Aorta (tissue), 5 donors: ENCODE results near the gene PLXNA4. TPM values are rescaled to one million over a fixed set of nuclear protein-coding genes. Genes with fewer than 3 reads are reported as not detected.

Source experiments
- ATAC-seq: fragments of 200-7000 bp; cut with Tn5 transposase; one replicate; pipeline ENCODE4 v1.9.1; 2022; ENCODE audit warnings: moderate library complexity; ENCODE audit not compliant: low FRiP score
- DNase-seq, 2 donors: peaks; one replicate each; pipeline ENCODE4 v3.0.0-alpha.2; 2020
- H3K27ac ChIP-seq, 2 donors: one replicate each; pipeline ENCODE4 v1.5.1; 2013; ENCODE audit warnings: low read length in 2 of 2, mild to moderate bottlenecking in 2 of 2, moderate library complexity in 2 of 2, control low read depth in 1 of 2, inconsistent platforms in 1 of 2, low read depth in 1 of 2
- H3K27me3 ChIP-seq, 2 donors: one replicate each; pipeline ENCODE4 v1.6.1; 2013; ENCODE audit warnings: control low read depth in 1 of 2, low read length in 1 of 2, mild to moderate bottlenecking in 1 of 2, moderate library complexity in 1 of 2; ENCODE audit not compliant: insufficient read depth in 2 of 2, control insufficient read depth in 1 of 2
- H3K36me3 ChIP-seq, 2 donors: one replicate each; pipeline ENCODE4 v1.6.1; 2013; ENCODE audit warnings: control low read depth in 1 of 2, low read length in 1 of 2, mild to moderate bottlenecking in 1 of 2; ENCODE audit not compliant: insufficient read depth in 2 of 2, control insufficient read depth in 1 of 2
- H3K4me1 ChIP-seq, 2 donors: one replicate each; pipeline ENCODE4 v1.6.1; 2013; ENCODE audit warnings: low read length in 2 of 2, control low read depth in 1 of 2, mild to moderate bottlenecking in 1 of 2, moderate library complexity in 1 of 2; ENCODE audit not compliant: insufficient read depth in 2 of 2, control insufficient read depth in 1 of 2
- H3K4me3 ChIP-seq, 2 donors: one replicate each; pipeline ENCODE4 v1.5.1; 2013; ENCODE audit warnings: low read length in 2 of 2, control low read depth in 1 of 2, mild to moderate bottlenecking in 1 of 2
- H3K9me3 ChIP-seq: one replicate; pipeline ENCODE4 v1.6.1; 2013; ENCODE audit warnings: mild to moderate bottlenecking, low read length; ENCODE audit not compliant: control insufficient read depth
- WGBS, 2 donors: extraction: QIAGEN DNeasy Blood & Tissue Kit; methylation state at CpG; one replicate each; pipeline ENCODE4 v1.1.7; 2013; 5-methylcytosine and 5-hydroxymethylcytosine counted together
- intact Hi-C, 2 donors: fragments of 100-400 bp; cut with DNase I; formaldehyde crosslinking; loops; one replicate each; pipeline versions ENCODE4 v1.14.2 to v1.15.0; 2022
- polyA plus RNA-seq, 2 donors: library from polyadenylated mRNA; stranded (reverse); fragments of 200-250 nt; gene quantifications; one replicate each; pipeline ENCODE4 v1.2.3, GENCODE V29; 2013
- total RNA-seq, 2 donors: library from RNA; stranded (reverse); fragmentation: NEBNext Ultra II Directional; extraction: Animal tissue kit (Norgen Biotek cat#: 25700); gene quantifications; one replicate each; pipeline ENCODE4 v1.2.1, GENCODE V29; 2021
- donor health status: healthy with polysubstance abuse.
- donor health status: Bipolar disorder and iron deficiency.
- donor health status: DM: no; HTN: no; CAD: no.
- donor health status: DM: no; HTN: no; CAD: no.
- donor health status: DM: yes; HTN: yes; CAD: no.

PLXNA4 gene
- total and polyA plus RNA-seq, 4 donors, result 0.59 to 30.1 (median 12.0) TPM

DNA sequence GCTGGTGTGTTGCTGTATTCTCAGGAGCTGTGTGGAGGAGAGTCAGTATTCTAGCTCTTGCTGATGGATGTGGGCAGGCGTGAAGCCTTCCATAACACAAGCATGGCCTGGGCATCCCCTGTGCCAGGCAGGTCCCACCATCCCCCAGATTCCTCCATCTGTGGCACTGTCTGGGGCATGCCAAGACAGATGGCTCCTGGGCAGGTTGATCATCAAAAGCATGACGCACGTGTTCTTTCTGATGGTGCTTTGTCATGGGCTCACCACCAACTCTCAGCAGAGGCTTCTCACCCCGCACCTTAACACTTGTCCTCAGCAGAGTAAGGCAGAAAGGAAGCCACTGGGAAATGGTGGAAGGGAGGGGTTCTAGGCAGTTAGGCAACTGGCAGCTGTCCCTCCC, 364.3 kb downstream of the PLXNA4 start:
- no peak overlapping the region for H3K4me3 ChIP-seq
- H3K27ac ChIP-seq, result no peak overlapping the region
- H3K9me3 ChIP-seq, result no peaks in the 10 kb centered on the region
- DNase-seq (no peak), ATAC-seq (no peak)
- no peaks in the 10 kb centered on the region for H3K36me3 ChIP-seq
- H3K4me1 ChIP-seq, result no peaks in the 10 kb centered on the region
- H3K27me3 ChIP-seq, result no peaks in the 10 kb centered on the region
- intact Hi-C loops, result no loop called here
- 99 to 100% methylated on average over 4 of the region's 4 CpGs for WGBS, 2 donors

DNA sequence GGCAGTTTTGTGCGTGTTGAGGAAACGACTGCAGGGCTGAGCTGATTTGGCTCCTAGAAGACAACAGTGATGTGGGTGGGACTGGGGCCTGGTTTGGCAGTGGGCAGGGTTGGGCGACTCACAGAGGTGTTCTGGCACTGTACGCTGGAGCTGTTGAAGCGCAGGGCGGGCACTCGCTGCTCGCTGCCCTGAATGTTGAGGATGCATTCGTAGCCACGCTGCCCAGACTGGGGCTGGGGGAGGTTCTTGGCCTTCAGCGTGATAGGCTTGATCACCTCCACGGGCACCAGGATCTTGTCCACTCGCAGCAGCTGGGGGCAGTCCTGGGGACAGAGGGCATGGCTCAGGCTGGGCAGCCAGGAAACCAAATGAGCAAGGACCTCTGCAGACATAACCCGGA, 365.4 kb downstream of the PLXNA4 start:
- Histone ChIP-seq H3K27me3 (no peaks in the 10 kb centered on the region), H3K36me3 (no peaks in the 10 kb centered on the region), H3K4me3 (no peak overlapping the region), H3K4me1 (no peaks in the 10 kb centered on the region), H3K9me3 (no peaks in the 10 kb centered on the region), H3K27ac (no peak overlapping the region)
- DNase-seq, result no peak
- no peak for ATAC-seq
- 92 to 95% methylated on average over 14 of the region's 14 CpGs for WGBS, 2 donors
- intact Hi-C loops, result no loop called here

DNA sequence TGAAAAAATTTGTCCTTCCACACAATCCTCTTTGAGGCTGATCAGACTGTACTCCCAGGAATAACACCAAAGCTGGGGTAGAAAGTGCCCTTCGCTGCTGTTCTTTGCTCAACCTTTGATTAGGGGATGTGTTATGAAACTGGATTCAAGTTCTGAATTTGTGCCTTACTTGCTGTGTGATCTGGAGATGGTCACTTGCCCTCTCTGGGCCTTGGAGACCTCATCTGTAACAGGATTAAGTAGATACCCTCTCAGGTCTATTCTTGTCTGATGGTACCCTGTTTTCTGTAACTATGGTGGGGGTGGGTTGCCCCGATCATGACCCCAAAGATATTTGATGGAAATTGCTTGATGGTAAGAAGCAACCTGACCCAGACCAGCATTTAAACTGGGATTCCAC, 368.5 kb downstream of the PLXNA4 start:
- ATAC-seq (no peak), DNase-seq (no peak)
- Histone ChIP-seq H3K9me3 (no peaks in the 10 kb centered on the region), H3K4me1 (no peaks in the 10 kb centered on the region), H3K27me3 (no peaks in the 10 kb centered on the region), H3K4me3 (no peak overlapping the region), H3K27ac (no peak overlapping the region), H3K36me3 (no peaks in the 10 kb centered on the region)
- WGBS, 2 donors, result 98 to 100% methylated on average over 2 of the region's 2 CpGs
- intact Hi-C loops, result no loop called here

GRCh38 chr7:132207211-132207610, 369.1 kb downstream of the PLXNA4 start:
- Histone ChIP-seq H3K36me3 (no peaks in the 10 kb centered on the region), H3K4me3 (no peak overlapping the region), H3K4me1 (no peaks in the 10 kb centered on the region), H3K27me3 (no peaks in the 10 kb centered on the region), H3K9me3 (no peaks in the 10 kb centered on the region), H3K27ac (no peak overlapping the region)
- DNase-seq (no peak), ATAC-seq (no peak)
- intact Hi-C loops, result no loop called here
- WGBS, 2 donors, result 58 to 60% methylated on average over 9 of the region's 9 CpGs

DNA sequence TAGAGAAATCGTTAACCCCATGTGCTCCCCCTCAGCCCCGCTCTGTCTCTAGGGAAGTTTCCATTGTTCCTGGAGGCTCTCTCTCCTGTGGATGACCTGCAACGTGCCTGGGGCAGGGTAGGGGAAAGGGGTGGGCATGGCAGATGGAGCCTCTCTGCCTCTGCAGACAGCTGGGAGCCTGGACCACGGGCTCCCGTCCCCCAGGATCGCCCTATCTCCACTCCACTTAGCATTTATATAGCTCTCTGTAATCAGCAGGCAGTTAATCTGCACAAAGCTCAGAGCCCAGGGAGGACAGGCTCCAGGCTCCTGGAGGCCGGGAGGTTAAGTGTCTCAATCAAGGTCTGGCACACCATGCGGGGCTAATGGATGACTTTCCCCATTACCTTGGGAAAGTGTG, 369.7 kb downstream of the PLXNA4 start:
- no peaks in the 10 kb centered on the region for H3K36me3 ChIP-seq
- H3K27me3 ChIP-seq, result no peaks in the 10 kb centered on the region
- WGBS, 2 donors, result 79 to 87% methylated on average over 8 of the region's 8 CpGs
- H3K4me1 ChIP-seq, result no peaks in the 10 kb centered on the region
- intact Hi-C loops, result no loop called here
- H3K27ac ChIP-seq, result no peak overlapping the region
- no peak overlapping the region for H3K4me3 ChIP-seq
- no peak for DNase-seq
- no peak for ATAC-seq
- no peaks in the 10 kb centered on the region for H3K9me3 ChIP-seq

GRCh38 chr7:132205509-132205908, 370.8 kb downstream of the PLXNA4 start:
- Histone ChIP-seq H3K9me3 (no peaks in the 10 kb centered on the region), H3K4me1 (no peaks in the 10 kb centered on the region), H3K36me3 (no peaks in the 10 kb centered on the region), H3K27me3 (no peaks in the 10 kb centered on the region), H3K4me3 (no peak overlapping the region), H3K27ac (no peak overlapping the region)
- intact Hi-C loops, result no loop called here
- DNase-seq (peak in 1 of 2 donors; percentile 21), ATAC-seq (no peak)

DNA sequence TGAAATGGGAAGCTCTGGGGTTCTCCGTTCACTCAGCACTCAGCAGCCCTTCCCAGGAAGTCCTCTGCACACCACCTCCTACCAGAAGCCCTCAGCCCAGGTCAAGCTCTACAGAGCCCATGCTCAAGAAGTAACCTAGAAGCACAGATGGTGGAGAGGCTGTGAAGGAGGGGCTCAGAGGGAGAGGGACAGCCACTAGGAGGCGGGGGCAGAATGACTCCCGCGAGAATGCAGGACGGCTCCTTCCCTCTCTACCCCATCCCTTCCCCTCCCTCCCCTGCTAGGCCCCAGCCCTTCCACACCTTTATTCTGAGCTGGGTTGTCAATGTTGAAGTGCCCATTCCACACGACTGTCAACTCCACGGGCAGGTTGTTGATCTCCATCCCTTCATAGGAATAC, 373.2 kb downstream of the PLXNA4 start:
- H3K36me3 ChIP-seq, result peaks cover 0 to under 1% of the 10 kb centered on the region in 2 donors
- no peaks in the 10 kb centered on the region for H3K27me3 ChIP-seq
- intact Hi-C loops, result no loop called here
- WGBS, 2 donors, result 78 to 86% methylated on average over 5 to 7 of the region's 7 CpGs
- H3K9me3 ChIP-seq, result no peaks in the 10 kb centered on the region
- H3K27ac ChIP-seq, result no peak overlapping the region
- DNase-seq (no peak), ATAC-seq (no peak)
- H3K4me3 ChIP-seq, result no peak overlapping the region
- H3K4me1 ChIP-seq, result no peaks in the 10 kb centered on the region

GRCh38 chr7:132202541-132202940, 373.7 kb downstream of the PLXNA4 start:
- 65 to 71% methylated on average over 9 of the region's 9 CpGs for WGBS, 2 donors
- Histone ChIP-seq H3K27me3 (no peaks in the 10 kb centered on the region), H3K4me3 (no peak overlapping the region), H3K9me3 (no peaks in the 10 kb centered on the region), H3K36me3 (peaks cover 0 to 2% of the 10 kb centered on the region in 2 donors), H3K27ac (no peak overlapping the region), H3K4me1 (no peaks in the 10 kb centered on the region)
- no peak for DNase-seq
- no peak for ATAC-seq
- intact Hi-C loops, result no loop called here

GRCh38 chr7:132200141-132200540, 376.1 kb downstream of the PLXNA4 start:
- ATAC-seq, result no peak
- H3K36me3 ChIP-seq, result peaks cover 0 to 2% of the 10 kb centered on the region in 2 donors
- intact Hi-C loops, result no loop called here
- no peaks in the 10 kb centered on the region for H3K27me3 ChIP-seq
- no peaks in the 10 kb centered on the region for H3K4me1 ChIP-seq
- WGBS, 2 donors, result 73 to 76% methylated on average over 4 of the region's 4 CpGs
- H3K27ac ChIP-seq, result no peak overlapping the region
- no peak overlapping the region for H3K4me3 ChIP-seq
- DNase-seq, result no peak
- H3K9me3 ChIP-seq, result no peaks in the 10 kb centered on the region
